Measurements from ENCODE around the gene MTA1. TPM values are rescaled to one million over a fixed set of nuclear protein-coding genes. Genes with fewer than 3 reads are reported as not detected.

The MTA1 gene
- total and polyA plus RNA-seq, 8 donors: 24.9 to 183 (median 54.1) TPM

DNA sequence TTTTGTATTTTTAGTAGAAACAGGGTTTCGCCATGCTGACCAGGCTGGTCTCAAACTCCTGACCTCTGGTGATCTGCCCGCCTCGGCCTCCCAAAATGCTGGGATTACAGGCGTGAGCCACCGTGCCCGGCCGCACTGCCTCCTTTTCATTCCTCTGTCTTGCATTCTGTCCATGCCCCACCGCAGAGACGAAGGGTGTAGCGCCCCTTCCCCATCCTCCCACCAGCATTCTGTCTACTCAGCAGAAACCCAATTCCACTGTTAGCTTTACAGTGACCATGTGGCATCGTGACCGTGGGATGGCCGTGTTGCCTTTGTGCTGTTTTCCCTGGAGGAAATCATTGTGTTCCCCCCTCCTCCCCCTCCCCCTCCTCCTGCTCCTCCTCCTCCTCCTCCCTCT lies 11.0 kb upstream of the MTA1 start:
- Histone ChIP-seq H3K36me3 (no peaks in the 10 kb centered on the region), H3K27ac (no peak overlapping the region), H3K4me3 (no peak overlapping the region), H3K27me3 (peaks cover 0 to 39% (median 17%) of the 10 kb centered on the region in 3 donors), H3K9me3 (peaks cover 0 to 17% (median 6%) of the 10 kb centered on the region in 4 donors), H3K4me1 (peaks cover 11 to 17% (median 15%) of the 10 kb centered on the region in 4 donors)
- intact Hi-C loops (cut with DNase I; ENCODE audit: low total_unique reads): no loop called here
- no peak for DNase-seq
- TF ChIP-seq, protein P1, sequence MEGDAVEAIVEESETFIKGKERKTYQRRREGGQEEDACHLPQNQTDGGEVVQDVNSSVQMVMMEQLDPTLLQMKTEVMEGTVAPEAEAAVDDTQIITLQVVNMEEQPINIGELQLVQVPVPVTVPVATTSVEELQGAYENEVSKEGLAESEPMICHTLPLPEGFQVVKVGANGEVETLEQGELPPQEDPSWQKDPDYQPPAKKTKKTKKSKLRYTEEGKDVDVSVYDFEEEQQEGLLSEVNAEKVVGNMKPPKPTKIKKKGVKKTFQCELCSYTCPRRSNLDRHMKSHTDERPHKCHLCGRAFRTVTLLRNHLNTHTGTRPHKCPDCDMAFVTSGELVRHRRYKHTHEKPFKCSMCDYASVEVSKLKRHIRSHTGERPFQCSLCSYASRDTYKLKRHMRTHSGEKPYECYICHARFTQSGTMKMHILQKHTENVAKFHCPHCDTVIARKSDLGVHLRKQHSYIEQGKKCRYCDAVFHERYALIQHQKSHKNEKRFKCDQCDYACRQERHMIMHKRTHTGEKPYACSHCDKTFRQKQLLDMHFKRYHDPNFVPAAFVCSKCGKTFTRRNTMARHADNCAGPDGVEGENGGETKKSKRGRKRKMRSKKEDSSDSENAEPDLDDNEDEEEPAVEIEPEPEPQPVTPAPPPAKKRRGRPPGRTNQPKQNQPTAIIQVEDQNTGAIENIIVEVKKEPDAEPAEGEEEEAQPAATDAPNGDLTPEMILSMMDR (IDR thresholded peaks at IDR 0.05): no peak
- TF ChIP-seq EP300 (IDR thresholded peaks at IDR 0.05): no peak
- no peak for TF ChIP-seq POLR2AphosphoS5 (IDR thresholded peaks at IDR 0.05)
- no peak for TF ChIP-seq POLR2A (IDR thresholded peaks at IDR 0.05)
- 80 to 88% (median 82%) methylated on average over 13 of the region's 13 CpGs for WGBS, 5 donors

DNA sequence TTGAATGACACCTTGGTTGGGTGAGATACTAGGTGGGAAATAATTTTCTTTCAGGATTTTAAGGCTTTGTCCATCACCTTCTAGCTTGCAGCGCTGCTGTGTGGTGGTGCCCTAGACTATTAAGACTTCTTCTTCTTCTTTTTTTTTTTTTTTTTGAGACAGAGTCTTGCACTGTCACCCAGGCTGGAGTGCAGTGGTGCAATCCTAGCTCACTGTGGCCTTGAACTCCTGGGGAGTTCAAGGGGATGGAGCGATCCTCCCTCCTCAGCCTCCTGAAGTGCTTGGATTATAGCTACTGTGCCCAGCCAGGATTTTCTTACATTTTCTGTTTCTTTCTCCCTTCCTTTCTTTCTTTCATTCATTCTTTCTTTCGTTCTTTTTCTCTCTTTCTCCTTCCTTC lies 10.3 kb upstream of the MTA1 start:
- TF ChIP-seq POLR2AphosphoS5 (IDR thresholded peaks at IDR 0.05) (no peak), POLR2A (IDR thresholded peaks at IDR 0.05) (no peak), EP300 (IDR thresholded peaks at IDR 0.05) (no peak)
- TF ChIP-seq, protein P1 (IDR thresholded peaks at IDR 0.05): no peak
- peaks cover 0 to 11% (median 3%) of the 10 kb centered on the region in 4 donors for H3K9me3 ChIP-seq
- intact Hi-C loops (cut with DNase I; ENCODE audit: low total_unique reads): no loop called here
- H3K4me3 ChIP-seq: no peak overlapping the region
- WGBS, 5 donors: 86 to 94% (median 88%) methylated on average over 3 of the region's 3 CpGs
- H3K27me3 ChIP-seq: peaks cover 0 to 44% (median 17%) of the 10 kb centered on the region in 3 donors
- H3K27ac ChIP-seq: no peak overlapping the region
- peaks cover 12 to 20% (median 17%) of the 10 kb centered on the region in 4 donors for H3K4me1 ChIP-seq
- DNase-seq: no peak
- no peaks in the 10 kb centered on the region for H3K36me3 ChIP-seq

DNA sequence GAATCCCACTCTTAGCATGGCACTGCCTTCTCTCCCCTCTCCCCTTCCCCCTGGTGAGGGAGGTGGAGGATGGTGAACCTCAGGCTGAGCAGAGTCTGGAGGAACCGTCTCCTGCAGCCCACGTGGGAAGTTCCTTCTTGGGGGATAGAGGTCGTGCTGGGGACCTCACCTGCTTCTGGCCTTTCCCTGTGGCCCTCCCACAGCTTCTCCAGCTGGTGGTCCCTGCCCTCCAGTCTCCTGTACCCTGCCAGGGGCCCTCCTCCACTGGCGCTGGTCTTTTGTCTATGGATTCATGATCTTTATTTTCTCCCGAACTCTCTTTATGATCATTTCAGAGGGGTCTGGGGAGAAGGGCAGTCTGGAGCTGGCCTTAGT lies 9.0 kb upstream of the MTA1 start:
- no peak for TF ChIP-seq EP300 (IDR thresholded peaks at IDR 0.05)
- TF ChIP-seq POLR2A (IDR thresholded peaks at IDR 0.05): no peak
- H3K36me3 ChIP-seq: no peaks in the 10 kb centered on the region
- DNase-seq: no peak
- H3K27me3 ChIP-seq: peaks cover 0 to 52% (median 17%) of the 10 kb centered on the region in 3 donors
- intact Hi-C loops (cut with DNase I; ENCODE audit: low total_unique reads): no loop called here
- peak overlapping the region; percentile 35 to 47 (median 39) for H3K4me3 ChIP-seq
- H3K4me1 ChIP-seq: peaks cover 16 to 32% (median 29%) of the 10 kb centered on the region in 4 donors
- H3K27ac ChIP-seq: peak overlapping the region in 1 of 5 donors; percentile 44
- 21 to 43% (median 26%) methylated on average over 5 of the region's 5 CpGs for WGBS, 5 donors
- no peaks in the 10 kb centered on the region for H3K9me3 ChIP-seq

DNA sequence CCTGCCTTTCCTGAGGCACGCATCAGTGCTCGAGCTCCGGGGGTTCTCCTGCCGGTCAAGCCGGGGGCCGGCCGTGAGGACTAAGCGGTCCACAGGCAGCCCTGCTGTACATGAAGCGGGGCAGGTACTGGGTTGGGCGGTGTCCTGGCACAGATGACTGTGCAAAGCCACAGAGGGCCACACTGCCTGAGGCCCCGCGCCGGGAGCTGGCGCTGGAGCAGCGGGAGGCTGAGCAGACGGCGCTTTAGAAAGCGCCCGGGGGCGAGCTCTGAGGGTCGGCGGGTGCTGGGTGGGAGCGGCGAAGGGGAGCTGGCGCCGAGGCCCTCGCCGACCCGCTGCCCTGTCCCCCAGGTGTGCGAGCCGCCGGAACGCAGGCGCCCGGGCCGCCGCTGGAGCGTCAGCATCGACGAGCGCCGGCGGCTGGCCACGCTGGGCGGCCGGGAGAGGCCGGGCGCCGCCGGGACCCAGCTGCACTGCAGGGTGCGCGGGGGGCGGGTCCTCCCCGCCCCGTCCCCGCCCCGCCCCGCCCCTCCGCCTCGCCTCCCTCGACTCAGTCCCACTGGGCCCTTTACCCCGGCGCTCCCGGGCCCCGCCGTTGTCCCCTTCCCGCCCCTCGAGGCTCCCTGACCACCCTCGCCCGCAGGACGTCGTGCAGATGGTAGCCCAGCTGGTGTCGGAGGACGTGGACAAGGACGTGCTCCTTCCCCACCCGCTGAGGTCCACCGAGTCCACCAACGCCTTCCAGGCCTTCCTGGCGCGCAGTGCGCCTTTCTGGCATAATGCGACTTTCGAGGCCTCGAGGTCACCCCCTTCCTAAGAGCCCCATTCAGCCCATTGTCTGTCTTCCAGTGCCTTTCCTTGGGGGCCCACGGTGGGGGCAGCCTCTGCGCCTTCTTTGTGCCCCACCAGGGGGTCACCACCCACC lies 8.3 kb upstream of the MTA1 start:
- H3K36me3 ChIP-seq: no peaks in the 10 kb centered on the region
- H3K27ac ChIP-seq: peak overlapping the region in 2 of 5 donors; percentile 44 to 49
- TF ChIP-seq, protein P1 (IDR thresholded peaks at IDR 0.05): no peak
- TF ChIP-seq EP300 (IDR thresholded peaks at IDR 0.05) (no peak), POLR2A (IDR thresholded peaks at IDR 0.05) (no peak), POLR2AphosphoS5 (IDR thresholded peaks at IDR 0.05) (no peak)
- H3K9me3 ChIP-seq: no peaks in the 10 kb centered on the region
- 8 to 23% (median 11%) methylated on average over 36 to 86 of the region's 86 CpGs for WGBS, 5 donors
- peaks cover 0 to 52% (median 17%) of the 10 kb centered on the region in 3 donors for H3K27me3 ChIP-seq
- DNase-seq: peak; percentile 60 to 80
- intact Hi-C loops (cut with DNase I; ENCODE audit: low total_unique reads): no loop called here
- peaks cover 16 to 33% (median 31%) of the 10 kb centered on the region in 4 donors for H3K4me1 ChIP-seq
- peak overlapping the region; percentile 35 to 47 (median 39) for H3K4me3 ChIP-seq

All from stomach (tissue), 9 donors.